Stimulated activated CD8-positive, alpha-beta memory T cell treated with anti-CD3 and anti-CD28 coated beads, Interleukin-7, amount 100 ng/mL, for 1 hour (primary cell): ENCODE measurements around the gene GFOD2.

Experiments
- DNase-seq, 2 donors: peaks; one replicate each; pipeline ENCODE4 v3.0.0-alpha.2; 2020; ENCODE audit warnings: low read depth in 2 of 2

GFOD2 gene

GRCh38 chr16:67641779-67642708 lies 77.1 kb downstream of the GFOD2 start:
- no peak for DNase-seq

- DNase-seq, result no peak
These were observed 81.5 kb downstream of the GFOD2 start for GRCh38 chr16:67637625-67638024.

GRCh38 chr16:67636713-67637112 lies 82.4 kb downstream of the GFOD2 start:
- no peak for DNase-seq

GRCh38 chr16:67632415-67633172 lies 86.5 kb downstream of the GFOD2 start:
- no peak for DNase-seq

GRCh38 chr16:67628216-67628615 lies 90.9 kb downstream of the GFOD2 start:
- DNase-seq, result no peak
